Measurements from ENCODE around the gene SH2D3A.
"Not testable (repeated sequence)": the region's sequence is repeated elsewhere in the genome, so short reads cannot be mapped to it uniquely, and the experiment has no call there.

GRCh38 chr19:6708913-6709312 is 58.3 kb downstream of the SH2D3A start:
- TF ChIP-seq EP300, CTCF, POLR2A (IDR thresholded peaks at IDR 0.05): not testable (repeated sequence)

Data from ovary (tissue), 3 donors.